DND-41 (cell line): ENCODE results near the gene ANO2.

Experiments used
- CTCF ChIP-seq: IDR thresholded peaks from 2 replicates; pipeline ENCODE4 v1.5.1; 2012; ENCODE audit warnings: borderline replicate concordance, low read length, moderate library complexity, mild to moderate bottlenecking; ENCODE audit not compliant: poor library complexity, severe bottlenecking; ENCODE audit errors: extremely low read depth
- EZH2 ChIP-seq: IDR thresholded peaks from 3 replicates; pipeline ENCODE4 v1.6.1; 2012; ENCODE audit warnings: borderline replicate concordance, low read depth, mild to moderate bottlenecking, moderate library complexity, low read length, inconsistent platforms; ENCODE audit not compliant: severe bottlenecking

- TF ChIP-seq CTCF (no peak), EZH2 (no peak)
These were observed 252.2 kb downstream of the ANO2 start for GRCh38 chr12:5692850-5693249.
